Parathyroid adenoma (tissue), 2 donors: Measurements from ENCODE around the gene SFR1.
A peak's percentile ranks its signal among the peaks of the same experiment; 100 is the strongest.

Experiments used
- H2AFZ ChIP-seq: fragments of 300-600 bp; sonication (generic); one replicate; pipeline ENCODE4 v1.7.0; 2017; ENCODE audit warnings: antibody characterized with exemption, mild to moderate bottlenecking
- H3K27ac ChIP-seq: fragments of 300-600 bp; sonication (generic); one replicate; pipeline ENCODE4 v1.7.0; 2017
- H3K27me3 ChIP-seq: fragments of 300-600 bp; sonication (generic); one replicate; pipeline ENCODE4 v1.7.0; 2017; ENCODE audit warnings: low read length; ENCODE audit not compliant: control insufficient read depth, insufficient read depth
- H3K36me3 ChIP-seq: fragments of 300-600 bp; sonication (generic); one replicate; pipeline ENCODE4 v1.7.0; 2017; ENCODE audit warnings: low read length; ENCODE audit not compliant: control insufficient read depth, insufficient read depth
- H3K4me1 ChIP-seq: fragments of 300-600 bp; sonication (generic); one replicate; pipeline ENCODE4 v1.7.0; 2017; ENCODE audit warnings: control low read depth
- H3K4me2 ChIP-seq: fragments of 300-600 bp; sonication (generic); one replicate; pipeline ENCODE4 v1.7.0; 2017; ENCODE audit warnings: low read length
- H3K4me3 ChIP-seq: fragments of 300-600 bp; sonication (generic); one replicate; pipeline ENCODE4 v1.7.0; 2017; ENCODE audit warnings: low read depth, low read length
- H3K79me2 ChIP-seq: fragments of 300-600 bp; sonication (generic); one replicate; pipeline ENCODE4 v1.7.0; 2017; ENCODE audit warnings: control low read depth
- H3K9ac ChIP-seq: fragments of 300-600 bp; sonication (generic); one replicate; pipeline ENCODE4 v1.7.0; 2017; ENCODE audit warnings: mild to moderate bottlenecking
- H3K9me3 ChIP-seq: fragments of 300-600 bp; sonication (generic); one replicate; pipeline ENCODE4 v1.7.0; 2017; ENCODE audit warnings: low read length; ENCODE audit not compliant: control insufficient read depth
- TF ChIP-seq, protein P1 (sequence below): fragments of 300-600 bp; sonication (generic); IDR thresholded peaks from one replicate; pipeline ENCODE4 v1.7.0; 2017; ENCODE audit warnings: antibody characterized with exemption, mild to moderate bottlenecking
- donor health status: primary hyperparathyroidism.

The SFR1 gene

DNA sequence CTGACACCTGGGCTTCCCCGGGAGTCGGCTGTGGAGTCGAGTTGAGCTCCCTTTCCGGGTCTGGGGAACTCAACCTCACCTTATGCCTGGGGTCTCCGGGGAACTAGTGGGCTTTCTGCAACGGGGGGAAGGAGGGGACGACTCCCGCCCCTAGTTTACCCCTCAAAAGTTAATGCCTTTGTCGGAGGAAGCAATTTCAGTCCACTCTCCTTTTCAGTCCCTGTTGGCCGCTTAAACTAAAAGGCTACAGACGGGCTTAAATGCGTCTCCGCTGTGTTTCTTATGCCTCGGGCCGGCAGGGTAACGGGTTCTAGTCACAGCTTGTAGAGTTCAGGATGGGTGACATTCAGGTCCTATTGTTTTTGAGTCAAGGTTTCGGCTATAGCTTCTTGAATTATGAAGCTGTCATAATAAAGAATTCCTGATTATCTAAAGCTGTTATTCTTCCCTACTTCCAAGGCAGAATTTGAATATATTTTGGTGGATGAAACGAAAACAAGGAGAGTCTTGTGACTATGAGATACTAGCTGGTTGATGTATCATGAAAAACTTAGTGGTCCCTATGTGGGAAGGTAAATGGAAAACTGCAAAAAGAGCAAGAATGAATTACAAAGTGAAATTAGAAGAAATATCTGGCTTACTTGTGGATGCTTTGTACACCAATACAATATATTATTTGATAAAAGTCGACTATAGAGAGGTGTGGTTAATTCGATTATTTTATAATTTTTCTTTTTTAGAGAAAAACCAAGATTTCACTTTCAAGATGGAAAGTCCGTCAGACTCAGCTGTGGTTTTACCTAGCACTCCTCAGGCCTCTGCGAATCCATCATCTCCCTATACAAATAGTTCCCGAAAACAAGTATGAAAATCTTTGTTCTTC lies 495 bp downstream of the SFR1 start:
- Histone ChIP-seq H3K27me3 (no peaks in the 10 kb centered on the region), H3K4me1 (peaks cover 5% of the 10 kb centered on the region), H3K9ac (no peak overlapping the region), H3K9me3 (no peaks in the 10 kb centered on the region), H3K4me2 (peak overlapping the region; percentile 77), H3K36me3 (no peaks in the 10 kb centered on the region), H3K4me3 (peak overlapping the region; percentile 92), H2AFZ (peak overlapping the region; percentile 95), H3K79me2 (no peaks in the 10 kb centered on the region), H3K27ac (peak overlapping the region; percentile 97)
- TF ChIP-seq, protein P1, sequence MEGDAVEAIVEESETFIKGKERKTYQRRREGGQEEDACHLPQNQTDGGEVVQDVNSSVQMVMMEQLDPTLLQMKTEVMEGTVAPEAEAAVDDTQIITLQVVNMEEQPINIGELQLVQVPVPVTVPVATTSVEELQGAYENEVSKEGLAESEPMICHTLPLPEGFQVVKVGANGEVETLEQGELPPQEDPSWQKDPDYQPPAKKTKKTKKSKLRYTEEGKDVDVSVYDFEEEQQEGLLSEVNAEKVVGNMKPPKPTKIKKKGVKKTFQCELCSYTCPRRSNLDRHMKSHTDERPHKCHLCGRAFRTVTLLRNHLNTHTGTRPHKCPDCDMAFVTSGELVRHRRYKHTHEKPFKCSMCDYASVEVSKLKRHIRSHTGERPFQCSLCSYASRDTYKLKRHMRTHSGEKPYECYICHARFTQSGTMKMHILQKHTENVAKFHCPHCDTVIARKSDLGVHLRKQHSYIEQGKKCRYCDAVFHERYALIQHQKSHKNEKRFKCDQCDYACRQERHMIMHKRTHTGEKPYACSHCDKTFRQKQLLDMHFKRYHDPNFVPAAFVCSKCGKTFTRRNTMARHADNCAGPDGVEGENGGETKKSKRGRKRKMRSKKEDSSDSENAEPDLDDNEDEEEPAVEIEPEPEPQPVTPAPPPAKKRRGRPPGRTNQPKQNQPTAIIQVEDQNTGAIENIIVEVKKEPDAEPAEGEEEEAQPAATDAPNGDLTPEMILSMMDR, result no peak

GRCh38 chr10:104123397-104123796 lies 1.4 kb downstream of the SFR1 start:
- no peak overlapping the region for H3K9ac ChIP-seq
- H3K4me1 ChIP-seq, result peaks cover 5% of the 10 kb centered on the region
- no peaks in the 10 kb centered on the region for H3K79me2 ChIP-seq
- TF ChIP-seq, protein P1, result peak; percentile 28
- H3K4me3 ChIP-seq, result no peak overlapping the region
- no peaks in the 10 kb centered on the region for H3K36me3 ChIP-seq
- no peaks in the 10 kb centered on the region for H3K27me3 ChIP-seq
- H3K9me3 ChIP-seq, result no peaks in the 10 kb centered on the region
- no peak overlapping the region for H3K27ac ChIP-seq
- H3K4me2 ChIP-seq, result no peak overlapping the region
- H2AFZ ChIP-seq, result no peak overlapping the region

- TF ChIP-seq, protein P1, result no peak
- no peak overlapping the region for H2AFZ ChIP-seq
- no peaks in the 10 kb centered on the region for H3K79me2 ChIP-seq
- H3K9me3 ChIP-seq, result no peaks in the 10 kb centered on the region
- no peak overlapping the region for H3K27ac ChIP-seq
- no peaks in the 10 kb centered on the region for H3K27me3 ChIP-seq
- no peak overlapping the region for H3K9ac ChIP-seq
- no peaks in the 10 kb centered on the region for H3K4me1 ChIP-seq
- no peak overlapping the region for H3K4me2 ChIP-seq
- no peaks in the 10 kb centered on the region for H3K36me3 ChIP-seq
- H3K4me3 ChIP-seq, result no peak overlapping the region
These were observed 5.4 kb downstream of the SFR1 start for GRCh38 chr10:104127411-104127810.

- no peaks in the 10 kb centered on the region for H3K9me3 ChIP-seq
- H3K4me1 ChIP-seq, result no peaks in the 10 kb centered on the region
- no peaks in the 10 kb centered on the region for H3K79me2 ChIP-seq
- no peaks in the 10 kb centered on the region for H3K36me3 ChIP-seq
- TF ChIP-seq, protein P1, result no peak
- no peaks in the 10 kb centered on the region for H3K27me3 ChIP-seq
- H3K9ac ChIP-seq, result no peak overlapping the region
- H2AFZ ChIP-seq, result no peak overlapping the region
- no peak overlapping the region for H3K4me3 ChIP-seq
- H3K27ac ChIP-seq, result no peak overlapping the region
- no peak overlapping the region for H3K4me2 ChIP-seq
These were observed 6.2 kb downstream of the SFR1 start for GRCh38 chr10:104128214-104128613.

- H3K4me3 ChIP-seq, result no peak overlapping the region
- no peak overlapping the region for H3K27ac ChIP-seq
- no peaks in the 10 kb centered on the region for H3K4me1 ChIP-seq
- no peak overlapping the region for H2AFZ ChIP-seq
- H3K27me3 ChIP-seq, result no peaks in the 10 kb centered on the region
- no peaks in the 10 kb centered on the region for H3K79me2 ChIP-seq
- H3K4me2 ChIP-seq, result no peak overlapping the region
- H3K9ac ChIP-seq, result no peak overlapping the region
- TF ChIP-seq, protein P1, result no peak
- H3K36me3 ChIP-seq, result no peaks in the 10 kb centered on the region
- no peaks in the 10 kb centered on the region for H3K9me3 ChIP-seq
These were observed 8.1 kb downstream of the SFR1 start for GRCh38 chr10:104130041-104130440.
